ENCODE results near the gene DNAJA3. TPM values are rescaled to one million over a fixed set of nuclear protein-coding genes. Genes with fewer than 3 reads are reported as not detected.

The DNAJA3 gene
- total RNA-seq, 6 experiments from 2014 or later: 40.8 to 54.4 (median 45.1) TPM

GRCh38 chr16:4495766-4496165, 70.1 kb downstream of the DNAJA3 start:
- TF ChIP-seq, protein P1, sequence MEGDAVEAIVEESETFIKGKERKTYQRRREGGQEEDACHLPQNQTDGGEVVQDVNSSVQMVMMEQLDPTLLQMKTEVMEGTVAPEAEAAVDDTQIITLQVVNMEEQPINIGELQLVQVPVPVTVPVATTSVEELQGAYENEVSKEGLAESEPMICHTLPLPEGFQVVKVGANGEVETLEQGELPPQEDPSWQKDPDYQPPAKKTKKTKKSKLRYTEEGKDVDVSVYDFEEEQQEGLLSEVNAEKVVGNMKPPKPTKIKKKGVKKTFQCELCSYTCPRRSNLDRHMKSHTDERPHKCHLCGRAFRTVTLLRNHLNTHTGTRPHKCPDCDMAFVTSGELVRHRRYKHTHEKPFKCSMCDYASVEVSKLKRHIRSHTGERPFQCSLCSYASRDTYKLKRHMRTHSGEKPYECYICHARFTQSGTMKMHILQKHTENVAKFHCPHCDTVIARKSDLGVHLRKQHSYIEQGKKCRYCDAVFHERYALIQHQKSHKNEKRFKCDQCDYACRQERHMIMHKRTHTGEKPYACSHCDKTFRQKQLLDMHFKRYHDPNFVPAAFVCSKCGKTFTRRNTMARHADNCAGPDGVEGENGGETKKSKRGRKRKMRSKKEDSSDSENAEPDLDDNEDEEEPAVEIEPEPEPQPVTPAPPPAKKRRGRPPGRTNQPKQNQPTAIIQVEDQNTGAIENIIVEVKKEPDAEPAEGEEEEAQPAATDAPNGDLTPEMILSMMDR (IDR thresholded peaks at IDR 0.05): no peak
- Mint-ChIP-seq H3K36me3 (ENCODE audit: low read depth) (peaks cover 32% of the 10 kb centered on the region), H3K27ac (peak overlapping the region; percentile 98), H3K4me1 (ENCODE audit: low read depth) (peaks cover 84% of the 10 kb centered on the region), H3K9me3 (0 out of 2 replicates have a peak, but pooled peaks cover 3% of the 10 kb centered on the region), H3K27me3 (ENCODE audit: insufficient read depth) (0 out of 2 replicates have a peak, but pooled peaks cover 3% of the 10 kb centered on the region), H3K4me3 (peak overlapping the region; percentile 76)
- no peak for DNase-seq

DNA sequence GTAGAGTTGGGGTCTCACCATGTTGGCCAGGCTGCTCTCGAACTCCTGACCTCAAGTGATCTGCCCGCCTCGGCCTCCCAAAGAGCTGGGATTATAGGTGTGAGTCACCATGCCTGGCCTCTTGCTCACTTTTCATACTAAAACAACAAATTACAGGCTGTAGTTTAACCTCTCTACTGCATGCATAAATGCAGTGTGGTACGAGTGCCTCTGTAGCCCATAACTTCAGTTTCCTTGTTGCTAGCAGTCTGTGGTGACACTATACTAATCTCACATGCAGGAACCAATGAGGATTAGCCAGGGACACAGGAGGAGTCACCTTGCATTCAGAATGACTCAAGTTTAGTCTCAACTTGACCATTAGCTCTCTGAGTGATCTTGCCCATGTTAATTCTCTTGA, 70.6 kb downstream of the DNAJA3 start:
- H3K9me3 Mint-ChIP-seq: 0 out of 2 replicates have a peak, but pooled peaks cover 3% of the 10 kb centered on the region
- TF ChIP-seq, protein P1 (IDR thresholded peaks at IDR 0.05): no peak
- peak overlapping the region; percentile 98 for H3K27ac Mint-ChIP-seq
- H3K27me3 Mint-ChIP-seq (ENCODE audit: insufficient read depth): 0 out of 2 replicates have a peak, but pooled peaks cover 3% of the 10 kb centered on the region
- peak; percentile 96 for DNase-seq
- peaks cover 84% of the 10 kb centered on the region for H3K4me1 Mint-ChIP-seq (ENCODE audit: low read depth)
- peaks cover 30% of the 10 kb centered on the region for H3K36me3 Mint-ChIP-seq (ENCODE audit: low read depth)
- H3K4me3 Mint-ChIP-seq: peak overlapping the region; percentile 76

- peaks cover 23% of the 10 kb centered on the region for H3K36me3 Mint-ChIP-seq (ENCODE audit: low read depth)
- TF ChIP-seq, protein P1 (IDR thresholded peaks at IDR 0.05): no peak
- no peak overlapping the region for H3K4me3 Mint-ChIP-seq
- DNase-seq: no peak
- H3K27me3 Mint-ChIP-seq (ENCODE audit: insufficient read depth): 0 out of 2 replicates have a peak, but pooled peaks cover 3% of the 10 kb centered on the region
- 0 out of 2 replicates have a peak, but pooled peaks cover 3% of the 10 kb centered on the region for H3K9me3 Mint-ChIP-seq
- H3K4me1 Mint-ChIP-seq (ENCODE audit: low read depth): peaks cover 88% of the 10 kb centered on the region
- H3K27ac Mint-ChIP-seq: no peak overlapping the region; the same call in 1 of the 2 replicates
Observed at GRCh38 chr16:4498546-4499195, 73.0 kb downstream of the DNAJA3 start.

DNA sequence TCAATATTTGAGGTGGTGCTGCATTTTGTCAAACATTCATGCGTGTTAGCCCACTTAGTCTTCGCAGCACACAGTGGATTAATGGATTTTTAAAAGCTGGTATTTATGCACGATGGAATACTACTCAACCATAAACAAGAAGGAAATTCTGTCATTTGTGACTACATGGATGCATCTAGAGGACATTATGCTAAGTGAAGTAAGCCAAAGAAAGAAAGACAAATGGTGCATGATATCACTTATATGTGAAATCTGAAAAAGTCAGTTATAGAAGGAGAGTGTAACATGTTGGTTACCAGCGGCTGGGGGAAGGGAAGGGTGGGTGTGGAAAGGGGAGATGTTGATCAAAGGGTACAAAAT, 73.5 kb downstream of the DNAJA3 start:
- TF ChIP-seq, protein P1 (IDR thresholded peaks at IDR 0.05): no peak
- Mint-ChIP-seq H3K27ac (no peak overlapping the region; the same call in 1 of the 2 replicates), H3K9me3 (0 out of 2 replicates have a peak, but pooled peaks cover 3% of the 10 kb centered on the region), H3K36me3 (ENCODE audit: low read depth) (peaks cover 23% of the 10 kb centered on the region), H3K4me1 (ENCODE audit: low read depth) (peaks cover 87% of the 10 kb centered on the region), H3K4me3 (no peak overlapping the region), H3K27me3 (ENCODE audit: insufficient read depth) (0 out of 2 replicates have a peak, but pooled peaks cover 3% of the 10 kb centered on the region)
- no peak for DNase-seq

- Mint-ChIP-seq H3K27ac (peak overlapping the region; percentile 82), H3K4me1 (ENCODE audit: low read depth) (peaks cover 80% of the 10 kb centered on the region), H3K36me3 (ENCODE audit: low read depth) (peaks cover 23% of the 10 kb centered on the region), H3K27me3 (ENCODE audit: insufficient read depth) (0 out of 2 replicates have a peak, but pooled peaks cover 3% of the 10 kb centered on the region), H3K4me3 (peak overlapping the region; percentile 71), H3K9me3 (0 out of 2 replicates have a peak, but pooled peaks cover 3% of the 10 kb centered on the region)
- TF ChIP-seq, protein P1 (IDR thresholded peaks at IDR 0.05): no peak
- DNase-seq: peak; percentile 87
Observed at GRCh38 chr16:4500272-4500671, 74.6 kb downstream of the DNAJA3 start.
